ENCODE results near the gene MAN2B2. TPM values are rescaled to one million over a fixed set of nuclear protein-coding genes. Genes with fewer than 3 reads are reported as not detected.

MAN2B2 gene
- total and polyA plus RNA-seq, 12 donors: 6.0 to 27.1 (median 18.2) TPM

GRCh38 chr4:6659897-6660296 is 84.9 kb downstream of the MAN2B2 start:
- Histone ChIP-seq H3K4me1 (peaks cover 0 to 24% (median 14%) of the 10 kb centered on the region in 9 donors), H3K27me3 (peaks cover 0 to 71% (median 14%) of the 10 kb centered on the region in 7 donors), H3K9me3 (no peaks in the 10 kb centered on the region), H3K36me3 (no peaks in the 10 kb centered on the region), H3K27ac (no peak overlapping the region), H3K4me3 (no peak overlapping the region)
- TF ChIP-seq CTCF (IDR thresholded peaks at IDR 0.05): no peak
- DNase-seq (no peak), ATAC-seq (no peak)
- WGBS, 2 donors: 77 to 91% methylated on average over 2 of the region's 2 CpGs
- intact Hi-C loops (cut with DNase I): no loop called here

GRCh38 chr4:6660430-6660829 is 85.4 kb downstream of the MAN2B2 start:
- DNase-seq (no peak), ATAC-seq (no peak)
- H3K36me3 ChIP-seq: no peaks in the 10 kb centered on the region
- peaks cover 0 to 76% (median 18%) of the 10 kb centered on the region in 7 donors for H3K27me3 ChIP-seq
- H3K27ac ChIP-seq: no peak overlapping the region
- intact Hi-C loops (cut with DNase I): no loop called here
- 87 to 97% methylated on average over 3 of the region's 3 CpGs for WGBS, 2 donors
- peaks cover 0 to 25% (median 15%) of the 10 kb centered on the region in 9 donors for H3K4me1 ChIP-seq
- no peak overlapping the region for H3K4me3 ChIP-seq
- no peaks in the 10 kb centered on the region for H3K9me3 ChIP-seq
- no peak for TF ChIP-seq CTCF (IDR thresholded peaks at IDR 0.05)

DNA sequence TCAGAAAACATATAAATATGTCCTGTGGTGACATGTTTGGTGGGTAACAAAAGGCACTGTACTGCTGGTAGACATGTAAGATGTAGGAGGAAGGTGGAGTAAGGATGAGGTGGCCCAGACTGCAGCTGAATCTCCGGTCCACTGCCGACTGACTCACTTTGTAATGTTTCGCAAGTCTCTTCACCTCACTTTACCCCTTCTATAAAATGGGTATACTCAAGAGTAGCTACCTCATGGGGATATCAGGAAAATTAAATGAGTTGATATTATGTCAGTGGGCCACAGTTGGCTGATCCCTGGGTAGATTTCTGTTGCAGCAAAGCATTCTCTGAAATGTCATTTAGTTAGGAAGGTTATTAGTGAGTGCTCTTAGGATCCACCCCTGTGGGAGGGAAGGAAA is 87.6 kb downstream of the MAN2B2 start:
- no peak overlapping the region for H3K4me3 ChIP-seq
- no peak overlapping the region for H3K27ac ChIP-seq
- WGBS, 2 donors: 95 to 99% methylated on average over 3 of the region's 3 CpGs
- DNase-seq (no peak), ATAC-seq (no peak)
- no peaks in the 10 kb centered on the region for H3K9me3 ChIP-seq
- H3K27me3 ChIP-seq: peaks cover 0 to 75% (median 21%) of the 10 kb centered on the region in 7 donors
- peaks cover 0 to 25% (median 15%) of the 10 kb centered on the region in 9 donors for H3K4me1 ChIP-seq
- intact Hi-C loops (cut with DNase I): no loop called here
- TF ChIP-seq CTCF (IDR thresholded peaks at IDR 0.05): no peak
- H3K36me3 ChIP-seq: no peaks in the 10 kb centered on the region

DNA sequence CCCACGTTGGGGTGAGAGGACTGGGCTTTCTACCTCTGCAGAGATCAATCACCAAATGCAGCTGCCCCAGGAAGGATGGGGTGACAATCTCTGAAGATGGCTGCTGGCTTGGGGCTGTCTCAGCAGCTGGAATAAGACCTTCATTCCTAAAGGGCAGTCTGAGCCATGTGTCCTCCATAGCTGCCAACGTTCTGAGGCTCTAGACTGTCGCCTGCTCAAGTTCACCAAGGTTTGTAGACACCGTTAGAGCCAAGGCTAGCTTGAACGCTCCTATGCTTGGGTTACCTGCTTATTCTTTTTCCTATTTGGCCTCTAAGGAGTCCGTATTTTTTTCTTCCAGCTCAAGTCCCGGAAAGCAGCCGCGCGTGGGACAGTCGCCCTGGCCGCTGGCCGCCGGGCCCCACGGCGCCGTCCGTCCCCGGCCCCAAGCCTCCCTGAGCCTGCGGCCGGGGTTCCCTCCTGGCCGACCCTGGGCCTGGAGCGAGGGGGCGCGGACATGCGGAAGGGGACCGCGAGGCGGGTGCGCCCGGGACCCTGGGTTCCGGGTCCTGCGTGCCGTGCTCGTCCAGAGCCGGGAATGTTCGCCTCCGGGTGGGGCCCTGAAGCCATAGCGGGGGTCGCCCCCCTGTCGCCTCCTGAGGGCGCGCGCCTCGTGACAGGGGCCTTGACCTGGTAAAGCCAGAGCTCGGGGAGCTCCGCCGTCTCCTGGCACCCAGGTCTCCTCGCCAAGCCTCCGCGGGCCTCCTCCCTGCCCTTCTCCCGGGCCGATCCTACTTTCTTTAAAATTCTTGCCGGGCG is 88.8 kb downstream of the MAN2B2 start:
- Histone ChIP-seq H3K4me1 (peaks cover 0 to 19% (median 12%) of the 10 kb centered on the region in 9 donors), H3K27me3 (peaks cover 0 to 63% (median 17%) of the 10 kb centered on the region in 7 donors), H3K9me3 (no peaks in the 10 kb centered on the region), H3K4me3 (peak overlapping the region; percentile 18 to 56 (median 42)), H3K36me3 (no peaks in the 10 kb centered on the region), H3K27ac (no peak overlapping the region)
- whole genome bisulfite sequencing, 2 donors: 9 to 16% methylated on average over 55 of the region's 55 CpGs
- DNase-seq (no peak), ATAC-seq (peak in 6 of 8 donors; percentile 10 to 50 (median 30))
- intact Hi-C loops (cut with DNase I): no loop called here
- no peak for TF ChIP-seq CTCF (IDR thresholded peaks at IDR 0.05)
